ENCODE data around the gene NDE1. TPM values are rescaled to one million over a fixed set of nuclear protein-coding genes. Genes with fewer than 3 reads are reported as not detected.
A peak's percentile ranks its signal among the peaks of the same experiment; 100 is the strongest.

NDE1 gene
- total RNA-seq, 1 donor from 2014 or later, result 42.5 TPM

- DNase-seq (ENCODE audit: low spot score, unreplicated experiment), result no peak
- Mint-ChIP-seq H3K4me1 (ENCODE audit: low read depth) (no peaks in the 10 kb centered on the region), H3K4me3 (ENCODE audit: low read depth) (no peak overlapping the region), H3K27ac (no peak overlapping the region), H3K9me3 (ENCODE audit: low read depth) (no peaks in the 10 kb centered on the region), H3K27me3 (no peaks in the 10 kb centered on the region), H3K36me3 (ENCODE audit: insufficient read depth) (peaks cover 47% of the 10 kb centered on the region)
- TF ChIP-seq CTCF (IDR thresholded peaks at IDR 0.05; ENCODE audit: unreplicated experiment), result no peak
Observed at GRCh38 chr16:15616475-15617165, 33.4 kb upstream of the NDE1 start.

- H3K36me3 Mint-ChIP-seq (ENCODE audit: insufficient read depth), result peaks cover 42% of the 10 kb centered on the region
Observed at GRCh38 chr16:15617901-15618300, 32.1 kb upstream of the NDE1 start.

GRCh38 chr16:15618392-15618791 lies 31.7 kb upstream of the NDE1 start:
- no peaks in the 10 kb centered on the region for H3K9me3 Mint-ChIP-seq (ENCODE audit: low read depth)
- H3K27me3 Mint-ChIP-seq, result no peaks in the 10 kb centered on the region
- peaks cover 41% of the 10 kb centered on the region for H3K36me3 Mint-ChIP-seq (ENCODE audit: insufficient read depth)
- H3K4me3 Mint-ChIP-seq (ENCODE audit: low read depth), result no peak overlapping the region
- DNase-seq (ENCODE audit: low spot score, unreplicated experiment), result no peak
- no peaks in the 10 kb centered on the region for H3K4me1 Mint-ChIP-seq (ENCODE audit: low read depth)
- H3K27ac Mint-ChIP-seq, result peak overlapping the region; percentile 42
- TF ChIP-seq CTCF (IDR thresholded peaks at IDR 0.05; ENCODE audit: unreplicated experiment), result no peak

More at GRCh38 chr16:15617901-15618300, 32.1 kb upstream of the NDE1 start:
- Mint-ChIP-seq H3K27me3 (no peaks in the 10 kb centered on the region), H3K9me3 (ENCODE audit: low read depth) (no peaks in the 10 kb centered on the region), H3K27ac (no peak overlapping the region), H3K4me1 (ENCODE audit: low read depth) (no peaks in the 10 kb centered on the region), H3K4me3 (ENCODE audit: low read depth) (no peak overlapping the region)
- DNase-seq (ENCODE audit: low spot score, unreplicated experiment), result no peak
- no peak for TF ChIP-seq CTCF (IDR thresholded peaks at IDR 0.05; ENCODE audit: unreplicated experiment)

GRCh38 chr16:15620611-15621195 lies 29.3 kb upstream of the NDE1 start:
- no peak for DNase-seq (ENCODE audit: low spot score, unreplicated experiment)
- Mint-ChIP-seq H3K27ac (no peak overlapping the region), H3K27me3 (no peaks in the 10 kb centered on the region), H3K4me3 (ENCODE audit: low read depth) (no peak overlapping the region), H3K36me3 (ENCODE audit: insufficient read depth) (peaks cover 48% of the 10 kb centered on the region), H3K4me1 (ENCODE audit: low read depth) (no peaks in the 10 kb centered on the region), H3K9me3 (ENCODE audit: low read depth) (no peaks in the 10 kb centered on the region)
- TF ChIP-seq CTCF (IDR thresholded peaks at IDR 0.05; ENCODE audit: unreplicated experiment), result no peak

GRCh38 chr16:15621456-15621855 lies 28.6 kb upstream of the NDE1 start:
- H3K4me1 Mint-ChIP-seq (ENCODE audit: low read depth), result no peaks in the 10 kb centered on the region
- H3K27me3 Mint-ChIP-seq, result no peaks in the 10 kb centered on the region
- H3K9me3 Mint-ChIP-seq (ENCODE audit: low read depth), result no peaks in the 10 kb centered on the region
- H3K27ac Mint-ChIP-seq, result no peak overlapping the region
- no peak for DNase-seq (ENCODE audit: low spot score, unreplicated experiment)
- no peak for TF ChIP-seq CTCF (IDR thresholded peaks at IDR 0.05; ENCODE audit: unreplicated experiment)
- no peak overlapping the region for H3K4me3 Mint-ChIP-seq (ENCODE audit: low read depth)
- peaks cover 46% of the 10 kb centered on the region for H3K36me3 Mint-ChIP-seq (ENCODE audit: insufficient read depth)
